Lower leg skin (tissue), 4 donors: ENCODE measurements around the gene MCM3AP. TPM values are rescaled to one million over a fixed set of nuclear protein-coding genes. Genes with fewer than 3 reads are reported as not detected.
"Not testable (repeated sequence)": the region's sequence is repeated elsewhere in the genome, so short reads cannot be mapped to it uniquely, and the experiment has no call there.

Experiments used
- DNase-seq, 2 donors: peaks; one replicate each; pipeline ENCODE4 v3.0.0-alpha.2; 2019; ENCODE audit warnings: low spot score in 2 of 2
- H3K4me3 ChIP-seq: fragments of 200-600 bp; sonication (generic); 2 replicates; pipeline ENCODE4 v1.5.1; 2017; ENCODE audit warnings: mild to moderate bottlenecking, low read depth; ENCODE audit not compliant: poor library complexity, severe bottlenecking
- POLR2A ChIP-seq, 2 donors: fragments of 450-650 bp; IDR thresholded peaks; one replicate each; pipeline ENCODE4 v1.6.1; 2016 to 2017; ENCODE audit warnings: antibody characterized with exemption in 2 of 2, mild to moderate bottlenecking in 1 of 2, moderate library complexity in 1 of 2
- WGBS, 2 donors: methylation state at CpG; one replicate each; pipeline ENCODE4 v1.1.5; 2018; 5-methylcytosine and 5-hydroxymethylcytosine counted together
- intact Hi-C: fragments of 100-400 bp; cut with DNase I; formaldehyde crosslinking; loops from one replicate; pipeline ENCODE4 v1.15.0; 2023; ENCODE audit warnings: low total_unique reads
- total RNA-seq, 4 donors: library from RNA; depleted of rRNA; stranded (reverse); fragments of >200 nt; gene quantifications; one replicate each; pipeline ENCODE4 v1.1.0, GENCODE V29; 2016
- TF ChIP-seq, protein P1 (sequence below), 3 donors: fragments of 450-650 bp; IDR thresholded peaks; one replicate each; pipeline ENCODE4 v1.5.1; 2016; ENCODE audit warnings: antibody characterized with exemption in 3 of 3, mild to moderate bottlenecking in 3 of 3, moderate library complexity in 2 of 3

Gene MCM3AP
- total RNA-seq, 4 donors from 2014 or later: 45.5 to 71.4 (median 57.7) TPM

DNA sequence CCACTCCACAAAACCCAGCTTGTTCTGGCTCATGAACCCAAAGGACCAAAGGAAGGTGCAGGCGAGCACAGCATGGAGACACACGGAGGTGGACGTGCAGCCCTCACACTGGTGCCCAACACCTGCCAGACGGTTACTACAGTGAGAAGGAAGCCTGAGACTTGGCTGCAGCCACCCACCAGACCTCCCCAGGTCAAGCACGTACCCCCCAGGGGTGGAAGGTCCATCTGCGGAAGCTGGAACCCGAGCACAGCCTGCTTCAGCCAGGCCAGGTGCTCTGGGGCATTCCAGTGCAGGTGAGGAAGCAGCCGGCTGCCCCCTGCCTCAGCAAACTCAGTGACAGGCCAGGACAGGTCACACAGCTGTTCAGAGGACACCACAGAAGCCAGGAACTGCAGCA is 40.8 kb downstream of the MCM3AP start:
- WGBS, 2 donors: 87 to 93% methylated on average over 5 to 8 of the region's 8 CpGs
- no peak for DNase-seq
- TF ChIP-seq, protein P1, sequence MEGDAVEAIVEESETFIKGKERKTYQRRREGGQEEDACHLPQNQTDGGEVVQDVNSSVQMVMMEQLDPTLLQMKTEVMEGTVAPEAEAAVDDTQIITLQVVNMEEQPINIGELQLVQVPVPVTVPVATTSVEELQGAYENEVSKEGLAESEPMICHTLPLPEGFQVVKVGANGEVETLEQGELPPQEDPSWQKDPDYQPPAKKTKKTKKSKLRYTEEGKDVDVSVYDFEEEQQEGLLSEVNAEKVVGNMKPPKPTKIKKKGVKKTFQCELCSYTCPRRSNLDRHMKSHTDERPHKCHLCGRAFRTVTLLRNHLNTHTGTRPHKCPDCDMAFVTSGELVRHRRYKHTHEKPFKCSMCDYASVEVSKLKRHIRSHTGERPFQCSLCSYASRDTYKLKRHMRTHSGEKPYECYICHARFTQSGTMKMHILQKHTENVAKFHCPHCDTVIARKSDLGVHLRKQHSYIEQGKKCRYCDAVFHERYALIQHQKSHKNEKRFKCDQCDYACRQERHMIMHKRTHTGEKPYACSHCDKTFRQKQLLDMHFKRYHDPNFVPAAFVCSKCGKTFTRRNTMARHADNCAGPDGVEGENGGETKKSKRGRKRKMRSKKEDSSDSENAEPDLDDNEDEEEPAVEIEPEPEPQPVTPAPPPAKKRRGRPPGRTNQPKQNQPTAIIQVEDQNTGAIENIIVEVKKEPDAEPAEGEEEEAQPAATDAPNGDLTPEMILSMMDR (IDR thresholded peaks at IDR 0.05): no peak
- TF ChIP-seq POLR2A (IDR thresholded peaks at IDR 0.05): no peak
- intact Hi-C loops: no loop called here
- H3K4me3 ChIP-seq: no peak overlapping the region

DNA sequence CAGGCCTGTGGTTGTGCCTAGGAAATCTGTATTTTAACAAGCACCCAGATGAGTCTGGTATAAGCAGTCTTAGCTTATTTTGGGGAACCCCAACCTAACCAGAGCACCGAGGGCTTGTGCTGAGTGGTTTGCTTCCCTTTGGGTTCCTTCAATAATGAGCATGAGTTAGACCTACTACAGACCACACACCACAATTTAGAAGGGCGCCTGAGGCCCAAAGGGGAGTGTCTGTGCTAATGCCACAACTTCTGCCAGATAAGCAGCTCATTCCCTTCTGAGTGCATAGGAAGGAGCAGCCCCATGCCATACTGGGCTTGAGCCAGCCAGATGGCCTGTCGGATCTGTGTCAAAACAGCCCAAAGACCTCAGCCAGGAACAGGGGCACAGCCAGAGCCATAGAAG is 41.5 kb downstream of the MCM3AP start:
- intact Hi-C loops: no loop called here
- no peak overlapping the region for H3K4me3 ChIP-seq
- no peak for TF ChIP-seq POLR2A (IDR thresholded peaks at IDR 0.05)
- TF ChIP-seq, protein P1 (IDR thresholded peaks at IDR 0.05): no peak
- no peak for DNase-seq
- WGBS, 2 donors: 81 to 89% methylated on average over 3 of the region's 3 CpGs

DNA sequence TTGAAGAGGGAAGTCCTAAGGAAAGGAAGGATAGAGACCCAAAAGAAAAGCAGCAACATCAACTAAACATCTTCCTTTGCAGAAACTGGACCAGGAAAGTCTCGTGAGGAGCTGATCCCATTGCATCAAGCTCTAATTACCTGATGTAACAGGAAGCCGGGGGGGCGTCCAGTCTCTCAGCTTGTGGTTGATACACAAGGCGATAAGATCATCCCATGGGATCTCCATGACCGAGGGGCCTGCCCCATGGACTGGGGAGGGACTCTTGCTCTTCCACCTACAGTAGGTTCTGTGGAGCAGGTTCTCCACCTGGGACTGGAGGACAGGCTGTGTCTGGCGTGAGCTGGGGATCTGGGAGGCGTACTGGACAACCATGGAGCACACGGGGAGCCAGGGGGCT is 42.1 kb downstream of the MCM3AP start:
- TF ChIP-seq POLR2A (IDR thresholded peaks at IDR 0.05): no peak
- TF ChIP-seq, protein P1 (IDR thresholded peaks at IDR 0.05): no peak
- intact Hi-C loops: no loop called here
- H3K4me3 ChIP-seq: no peak overlapping the region
- WGBS, 2 donors: 90% methylated on average over 8 of the region's 8 CpGs
- DNase-seq: no peak

DNA sequence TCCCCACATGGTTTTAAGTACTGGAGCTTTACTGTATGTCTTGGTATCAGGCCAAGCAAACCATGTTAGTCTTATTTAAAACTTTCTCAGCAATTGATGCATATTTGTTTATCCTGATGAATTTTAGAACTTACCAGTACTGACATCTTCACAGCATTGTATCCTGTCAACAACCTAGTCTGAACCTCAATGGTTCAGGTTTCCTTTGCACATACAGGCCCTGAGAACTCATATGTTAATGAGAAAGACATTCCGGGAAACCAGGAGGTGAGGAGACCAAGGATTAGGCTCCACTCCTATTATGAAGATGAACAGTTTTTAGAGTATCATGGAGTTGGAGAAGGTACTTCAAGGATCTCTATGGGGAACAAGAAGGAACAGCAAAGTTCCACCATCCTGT is 43.8 kb downstream of the MCM3AP start:
- DNase-seq, H3K4me3 ChIP-seq, intact Hi-C loops: not testable (repeated sequence)
- WGBS, 2 donors: 90 to 97% methylated on average over 1 of the region's 1 CpG

DNA sequence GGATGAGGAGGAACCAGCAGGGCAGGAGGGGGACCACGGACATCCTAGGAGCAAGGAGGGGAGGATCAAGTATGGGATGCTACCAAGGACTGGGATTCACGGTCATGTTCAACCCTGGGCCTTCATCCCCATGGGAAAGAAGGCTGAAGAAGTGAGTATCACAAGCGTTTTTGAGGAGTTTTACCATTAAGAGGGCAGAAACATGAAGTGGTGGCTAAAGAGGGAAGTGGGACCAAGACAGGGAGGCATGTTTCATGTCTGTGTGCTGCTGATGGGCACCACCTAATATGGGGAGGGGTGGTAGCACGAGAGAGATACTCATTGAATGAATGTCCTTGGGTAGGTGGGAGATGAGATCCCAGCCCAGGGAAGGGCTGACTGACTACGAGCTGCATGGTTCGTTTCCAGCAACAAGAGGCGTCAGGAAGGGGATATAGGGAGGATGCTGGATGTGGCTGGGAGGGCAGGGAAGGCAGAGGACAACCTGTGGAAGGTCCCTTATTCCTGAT is 45.5 kb downstream of the MCM3AP start:
- no peak for TF ChIP-seq POLR2A (IDR thresholded peaks at IDR 0.05)
- TF ChIP-seq, protein P1 (IDR thresholded peaks at IDR 0.05): no peak
- no peak overlapping the region for H3K4me3 ChIP-seq
- no peak for DNase-seq
- intact Hi-C loops: no loop called here
- WGBS, 2 donors: 85 to 88% methylated on average over 7 of the region's 7 CpGs

DNA sequence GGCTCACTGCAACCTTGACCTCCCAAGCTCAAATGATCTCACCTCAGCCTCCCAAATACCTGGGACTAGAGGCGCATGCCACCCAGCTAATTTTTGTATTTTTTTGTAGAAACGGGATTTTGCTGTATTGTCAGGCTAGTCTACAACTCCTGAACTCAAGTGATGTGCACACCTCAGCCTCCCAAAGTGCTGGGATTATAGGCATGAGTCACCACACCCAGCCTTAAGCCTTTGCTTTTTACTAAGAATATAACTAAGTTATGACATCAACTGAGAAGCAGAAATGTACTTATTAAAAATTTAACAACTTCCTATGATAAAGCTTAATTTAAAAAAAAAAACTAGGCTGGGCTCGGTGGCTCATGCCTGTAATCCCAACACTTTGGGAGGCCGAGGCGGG is 47.9 kb downstream of the MCM3AP start:
- intact Hi-C loops: no loop called here
- no peak overlapping the region for H3K4me3 ChIP-seq
- no peak for TF ChIP-seq POLR2A (IDR thresholded peaks at IDR 0.05)
- TF ChIP-seq, protein P1 (IDR thresholded peaks at IDR 0.05): no peak
- WGBS, 2 donors: 96% methylated on average over 5 of the region's 5 CpGs; no CpG with 5 or more reads in 1 of the 2 donors
- DNase-seq: no peak
